ENCODE measurements around the gene PGAM1. TPM values are rescaled to one million over a fixed set of nuclear protein-coding genes. Genes with fewer than 3 reads are reported as not detected.

PGAM1 gene
- total and polyA plus RNA-seq, 9 of the 15 experiments (the other 6 are each of a cell fraction or from before 2014, with no cell fraction given), result 40.3 to 559 (median 269) TPM

- Histone ChIP-seq H3K79me2 (ENCODE audit: control insufficient read depth, insufficient read depth, low read length) (no peaks in the 10 kb centered on the region), H3K4me1 (replicated peaks in 1 of 2; ENCODE audit: control insufficient read depth in 2 of 2, insufficient read depth in 2 of 2, low read length in 2 of 2) (peaks cover 0 to 3% of the 10 kb centered on the region in 2 experiments; a peak in 3 of 5 replicates), H3K9me1 (ENCODE audit: control insufficient read depth, insufficient read depth, low read length) (no peaks in the 10 kb centered on the region), H3K36me3 (ENCODE audit: control insufficient read depth, insufficient read depth, low read length) (peaks cover 84% of the 10 kb centered on the region; the same call in 2 of the 3 replicates), H3K27me3 (ENCODE audit: control insufficient read depth in 2 of 2, insufficient read depth in 2 of 2, low read length in 2 of 2) (no peaks in the 10 kb centered on the region), H3K27ac (ENCODE audit: extremely low read depth, low read depth, low read length) (no peak overlapping the region), H3K9me3 (replicated peaks; ENCODE audit: control insufficient read depth, insufficient read depth, low read depth, low read length) (no peaks in the 10 kb centered on the region), H3K4me2 (ENCODE audit: insufficient read depth, low read length) (no peak overlapping the region), H4K20me1 (replicated peaks; ENCODE audit: control insufficient read depth, insufficient read depth, low read length) (no peaks in the 10 kb centered on the region), H3K9ac (ENCODE audit: insufficient read depth in 1 of 2, low read depth in 2 of 2, low read length in 2 of 2) (no peak overlapping the region), H3K4me3 (no peak overlapping the region), H2AFZ (ENCODE audit: low read depth, low read length) (no peak overlapping the region)
- ChIA-PET POLR2A (interaction anchor here (0.7 to 2.1 kb wide), 3 partner anchors 9 to 35 kb away, joined by 3 to 12 read pairs (median 4); no protein-coding TSS in a partner anchor), CTCF (ENCODE audit: low intra/inter-chr PET ratio) (no interaction called here)
- no TSS peak for BruUV-seq (replicated peaks)
- 51% methylated on average over 3 of the region's 5 CpGs for WGBS (ENCODE audit: insufficient coverage, low coverage, missing lambda C conversion rate)
- DNase-seq (ENCODE audit: extremely low read depth in 1 of 4, low spot score in 3 of 4) (no peak), ATAC-seq (no peak), FAIRE-seq (no peak)
- intact Hi-C loops (cut with micrococcal nuclease), result no loop called here
- TF ChIP-seq GABPB1 (CRISPR knock-in tag; IDR thresholded peaks at IDR 0.05) (no peak), POLR2A (conservative IDR thresholded peaks at IDR 0.05) (0 out of 2 replicates have a peak, but pooled peaks have one; percentile 23), STAG1 (CRISPR knock-in tag; IDR thresholded peaks at IDR 0.05; ENCODE audit: borderline replicate concordance) (no peak)
- in situ Hi-C loops (cut with MboI), result no loop called here
Observed at GRCh38 chr10:97456034-97456685, 30.2 kb downstream of the PGAM1 start.

DNA sequence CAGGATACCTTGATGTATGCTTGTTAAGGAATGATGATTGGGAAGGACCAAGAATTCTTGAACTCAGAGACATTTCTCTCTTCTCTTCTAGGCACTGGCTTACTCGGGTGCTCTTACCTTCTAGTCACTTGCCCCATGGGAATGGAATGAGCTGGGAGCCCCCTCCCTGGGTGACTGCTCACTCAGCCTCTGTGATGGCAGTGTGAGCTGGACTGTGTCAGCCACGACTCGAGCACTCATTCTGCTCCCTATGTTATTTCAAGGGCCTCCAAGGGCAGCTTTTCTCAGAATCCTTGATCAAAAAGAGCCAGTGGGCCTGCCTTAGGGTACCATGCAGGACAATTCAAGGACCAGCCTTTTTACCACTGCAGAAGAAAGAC lies 30.7 kb downstream of the PGAM1 start:
- Histone ChIP-seq H3K36me3 (ENCODE audit: control insufficient read depth, insufficient read depth, low read length) (peaks cover 90% of the 10 kb centered on the region; the same call in 2 of the 3 replicates), H3K27ac (ENCODE audit: extremely low read depth, low read depth, low read length) (no peak overlapping the region), H3K4me1 (replicated peaks in 1 of 2; ENCODE audit: control insufficient read depth in 2 of 2, insufficient read depth in 2 of 2, low read length in 2 of 2) (peaks cover 0 to under 1% of the 10 kb centered on the region in 2 experiments; a peak in 3 of 5 replicates), H3K9me3 (replicated peaks; ENCODE audit: control insufficient read depth, insufficient read depth, low read depth, low read length) (no peaks in the 10 kb centered on the region), H3K27me3 (ENCODE audit: control insufficient read depth in 2 of 2, insufficient read depth in 2 of 2, low read length in 2 of 2) (no peaks in the 10 kb centered on the region), H4K20me1 (replicated peaks; ENCODE audit: control insufficient read depth, insufficient read depth, low read length) (no peaks in the 10 kb centered on the region), H2AFZ (ENCODE audit: low read depth, low read length) (no peak overlapping the region), H3K9ac (ENCODE audit: insufficient read depth in 1 of 2, low read depth in 2 of 2, low read length in 2 of 2) (no peak overlapping the region), H3K79me2 (ENCODE audit: control insufficient read depth, insufficient read depth, low read length) (no peaks in the 10 kb centered on the region), H3K9me1 (ENCODE audit: control insufficient read depth, insufficient read depth, low read length) (no peaks in the 10 kb centered on the region), H3K4me2 (ENCODE audit: insufficient read depth, low read length) (no peak overlapping the region), H3K4me3 (no peak overlapping the region)
- POLR2A ChIA-PET, result interaction anchor here (0.7 to 1.2 kb wide), 3 partner anchors 8 to 38 kb away, joined by 3 to 4 read pairs (median 3); no protein-coding TSS in a partner anchor
- TF ChIP-seq POLR2A (conservative IDR thresholded peaks at IDR 0.05), result 0 out of 2 replicates have a peak, but pooled peaks have one; percentile 6
- no peak for TF ChIP-seq MTA2 (IDR thresholded peaks at IDR 0.05; ENCODE audit: low read depth)
- no peak for TF ChIP-seq ZNF146 (CRISPR knock-in tag; IDR thresholded peaks at IDR 0.05; ENCODE audit: unreplicated experiment)
- no peak for TF ChIP-seq POLR3G (IDR thresholded peaks at IDR 0.05; ENCODE audit: extremely low read depth, insufficient read length, insufficient replicate concordance)
- CTCF ChIA-PET (ENCODE audit: low intra/inter-chr PET ratio), result no interaction called here
- ATAC-seq, result no peak
- no peak for DNase-seq (ENCODE audit: extremely low read depth in 1 of 4, low spot score in 3 of 4)
- WGBS (ENCODE audit: insufficient coverage, low coverage, missing lambda C conversion rate), result 100% methylated on average over 1 of the region's 3 CpGs
- no peak for FAIRE-seq
- no TSS peak for BruUV-seq (replicated peaks)
- in situ Hi-C loops (cut with MboI) (no loop called here), intact Hi-C loops (cut with micrococcal nuclease) (no loop called here)

Measured in K562 (cell line).